Tibial artery (tissue), 4 donors: ENCODE data around the gene RASA3.
"Not testable (repeated sequence)": the region's sequence is repeated elsewhere in the genome, so short reads cannot be mapped to it uniquely, and the experiment has no call there.

Source experiments
- DNase-seq, 2 donors: peaks; one replicate each; pipeline ENCODE4 v3.0.0-alpha.2; 2019
- H3K27ac ChIP-seq, 2 donors: fragments of 200-600 bp; sonication (generic) in 1 of 2; 1 replicate in 1 of 2; 2 replicates in 1 of 2; pipeline ENCODE4 v1.5.1; 2018 to 2019; ENCODE audit warnings: mild to moderate bottlenecking in 1 of 2
- H3K27me3 ChIP-seq, 2 donors: fragments of 200-600 bp; sonication (generic) in 1 of 2; one replicate each; pipeline versions ENCODE4 v1.5.1 to v1.6.0; 2016 to 2019
- H3K36me3 ChIP-seq, 3 donors: fragments of 200-600 bp; sonication (generic) in 2 of 3; one replicate each; pipeline ENCODE4 v1.5.1; 2016 to 2019; ENCODE audit warnings: mild to moderate bottlenecking in 2 of 3
- H3K4me1 ChIP-seq, 4 donors: fragments of 200-600 bp; sonication (generic) in 2 of 4; 1 replicate in 3 of 4; 2 replicates in 1 of 4; pipeline ENCODE4 v1.5.1; 2016 to 2019
- H3K4me3 ChIP-seq, 2 donors: fragments of 200-600 bp; sonication (generic) in 1 of 2; 1 replicate in 1 of 2; 2 replicates in 1 of 2; pipeline ENCODE4 v1.5.1; 2018 to 2019; ENCODE audit warnings: mild to moderate bottlenecking in 2 of 2
- H3K9me3 ChIP-seq, 3 donors: fragments of 200-600 bp; sonication (generic) in 1 of 3; one replicate each; pipeline ENCODE4 v1.5.1; 2016 to 2019
- intact Hi-C: fragments of 100-400 bp; cut with DNase I; formaldehyde crosslinking; loops from one replicate; pipeline ENCODE4 v1.15.0; 2023; ENCODE audit warnings: low total_unique reads
- TF ChIP-seq, protein P1 (sequence below), 2 experiments: fragments of 200-600 bp in 1 of 2; fragments of 450-650 bp in 1 of 2; IDR thresholded peaks; one replicate each; pipeline ENCODE4 v1.5.1; 2017 to 2019; ENCODE audit warnings: antibody characterized with exemption in 2 of 2, mild to moderate bottlenecking in 1 of 2, moderate library complexity in 1 of 2

RASA3 gene

DNA sequence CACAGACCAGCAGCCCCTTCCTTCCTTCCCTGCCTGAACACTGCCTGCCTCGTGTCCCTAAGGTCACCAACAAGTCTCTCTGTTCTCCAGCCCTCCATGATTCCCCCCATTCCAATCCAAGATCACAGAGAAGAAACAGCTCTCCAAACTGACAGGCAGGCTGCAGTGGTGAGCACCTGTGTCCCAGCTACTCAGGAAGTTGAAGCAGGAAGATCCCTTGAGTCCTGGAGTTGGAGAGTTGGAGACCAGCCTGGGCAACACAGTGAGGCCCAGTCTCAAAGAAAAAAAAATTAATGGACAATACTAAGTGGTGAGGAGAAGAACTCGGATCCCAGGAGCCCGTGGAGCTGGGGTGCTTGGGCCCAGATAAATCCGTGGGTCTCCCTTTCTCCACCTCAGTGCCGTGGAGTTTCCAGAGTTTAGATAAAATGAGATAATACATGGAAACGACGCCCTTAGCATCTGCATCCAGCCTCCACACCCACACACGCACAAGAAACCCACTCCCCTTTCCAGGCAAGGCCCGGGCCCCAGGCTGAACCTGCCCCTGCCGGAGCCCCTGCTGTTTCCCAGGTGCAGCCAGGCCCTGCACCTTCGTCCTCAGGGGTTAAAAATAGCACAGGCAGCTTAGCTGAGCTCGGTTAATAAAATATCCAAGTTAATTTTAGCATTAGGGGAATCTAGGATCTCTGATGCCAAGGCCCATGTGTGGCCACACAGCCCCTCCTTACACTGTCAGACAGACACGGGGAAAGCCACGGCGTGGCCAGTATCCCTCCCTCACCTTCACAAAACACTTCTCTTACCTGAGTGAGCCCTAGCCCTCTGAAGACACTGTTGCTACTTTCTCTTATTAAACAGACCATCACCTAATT lies 4.7 kb downstream of the RASA3 start:
- intact Hi-C loops, result no loop called here
- Histone ChIP-seq H3K4me3 (peak overlapping the region in 1 of 2 donors; percentile 32), H3K27ac (peak overlapping the region; percentile 79 to 84), H3K36me3 (no peaks in the 10 kb centered on the region), H3K9me3 (no peaks in the 10 kb centered on the region), H3K27me3 (no peaks in the 10 kb centered on the region), H3K4me1 (peaks cover 0 to 45% (median 40%) of the 10 kb centered on the region in 4 donors)
- no peak for DNase-seq
- TF ChIP-seq, protein P1, sequence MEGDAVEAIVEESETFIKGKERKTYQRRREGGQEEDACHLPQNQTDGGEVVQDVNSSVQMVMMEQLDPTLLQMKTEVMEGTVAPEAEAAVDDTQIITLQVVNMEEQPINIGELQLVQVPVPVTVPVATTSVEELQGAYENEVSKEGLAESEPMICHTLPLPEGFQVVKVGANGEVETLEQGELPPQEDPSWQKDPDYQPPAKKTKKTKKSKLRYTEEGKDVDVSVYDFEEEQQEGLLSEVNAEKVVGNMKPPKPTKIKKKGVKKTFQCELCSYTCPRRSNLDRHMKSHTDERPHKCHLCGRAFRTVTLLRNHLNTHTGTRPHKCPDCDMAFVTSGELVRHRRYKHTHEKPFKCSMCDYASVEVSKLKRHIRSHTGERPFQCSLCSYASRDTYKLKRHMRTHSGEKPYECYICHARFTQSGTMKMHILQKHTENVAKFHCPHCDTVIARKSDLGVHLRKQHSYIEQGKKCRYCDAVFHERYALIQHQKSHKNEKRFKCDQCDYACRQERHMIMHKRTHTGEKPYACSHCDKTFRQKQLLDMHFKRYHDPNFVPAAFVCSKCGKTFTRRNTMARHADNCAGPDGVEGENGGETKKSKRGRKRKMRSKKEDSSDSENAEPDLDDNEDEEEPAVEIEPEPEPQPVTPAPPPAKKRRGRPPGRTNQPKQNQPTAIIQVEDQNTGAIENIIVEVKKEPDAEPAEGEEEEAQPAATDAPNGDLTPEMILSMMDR (IDR thresholded peaks at IDR 0.05), result no peak

DNA sequence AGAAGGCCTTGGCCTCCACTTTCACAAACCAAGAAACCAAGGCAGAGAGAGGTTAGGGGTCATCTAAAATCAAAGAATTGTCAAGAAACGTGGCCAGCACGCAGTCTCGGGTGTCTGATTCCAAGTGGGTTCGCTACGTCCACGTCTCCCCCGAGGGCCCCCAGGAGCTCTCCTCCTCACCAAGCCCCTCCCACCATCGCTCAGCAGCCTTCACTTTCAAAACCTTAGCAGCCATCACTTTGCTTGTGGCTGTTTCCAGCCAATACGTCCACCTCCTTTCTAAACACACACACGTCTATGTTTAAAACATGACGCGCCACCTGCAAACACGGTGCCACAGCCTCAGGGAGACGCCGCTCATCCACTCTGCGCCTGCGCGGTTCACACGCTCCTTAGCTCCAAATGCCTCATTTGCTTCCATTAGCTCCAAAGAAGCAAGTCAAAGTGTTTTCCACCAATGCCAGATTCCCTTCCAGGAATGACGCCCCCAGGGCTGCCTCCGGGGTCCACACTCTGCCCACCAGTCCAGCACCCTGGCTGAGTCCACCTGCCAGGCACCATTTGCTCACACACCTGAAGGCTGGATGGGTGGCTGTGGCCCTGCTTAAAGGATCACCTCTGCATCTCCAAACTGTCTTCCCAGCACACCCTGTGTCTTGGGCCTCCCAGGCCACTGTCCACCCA lies 5.5 kb downstream of the RASA3 start:
- TF ChIP-seq, protein P1 (IDR thresholded peaks at IDR 0.05), result no peak
- peaks cover 0 to 45% (median 42%) of the 10 kb centered on the region in 4 donors for H3K4me1 ChIP-seq
- H3K27ac ChIP-seq, result no peak overlapping the region

DNA sequence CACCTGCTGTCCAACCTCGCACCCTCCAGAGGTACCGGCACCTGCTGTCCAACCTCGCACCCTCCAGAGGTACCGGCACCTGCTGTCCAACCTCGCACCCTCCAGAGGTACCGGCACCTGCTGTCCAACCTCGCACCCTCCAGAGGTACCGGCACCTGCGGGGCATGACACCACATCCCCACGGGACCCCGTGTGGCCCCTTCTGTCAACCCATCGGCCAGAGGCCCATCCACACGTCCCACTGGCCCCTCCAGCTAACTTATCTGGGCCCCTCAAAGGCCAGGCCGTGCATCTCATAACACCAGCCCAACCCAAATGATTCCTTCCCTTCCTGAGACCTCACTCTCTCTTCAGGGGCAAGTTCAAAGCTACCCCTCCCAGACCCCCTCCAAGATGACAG lies 6.3 kb downstream of the RASA3 start:
- intact Hi-C loops, H3K36me3 ChIP-seq, H3K9me3 ChIP-seq, H3K27me3 ChIP-seq, H3K27ac ChIP-seq, DNase-seq, H3K4me3 ChIP-seq: not testable (repeated sequence)
- H3K4me1 ChIP-seq, result peaks cover 0 to 52% (median 39%) of the 10 kb centered on the region in 4 donors

More for the DNA sequence above, 5.5 kb downstream of the RASA3 start:
- DNase-seq, result no peak
- Histone ChIP-seq H3K4me3 (no peak overlapping the region), H3K27me3 (no peaks in the 10 kb centered on the region), H3K9me3 (no peaks in the 10 kb centered on the region), H3K36me3 (no peaks in the 10 kb centered on the region)
- intact Hi-C loops, result no loop called here

DNA sequence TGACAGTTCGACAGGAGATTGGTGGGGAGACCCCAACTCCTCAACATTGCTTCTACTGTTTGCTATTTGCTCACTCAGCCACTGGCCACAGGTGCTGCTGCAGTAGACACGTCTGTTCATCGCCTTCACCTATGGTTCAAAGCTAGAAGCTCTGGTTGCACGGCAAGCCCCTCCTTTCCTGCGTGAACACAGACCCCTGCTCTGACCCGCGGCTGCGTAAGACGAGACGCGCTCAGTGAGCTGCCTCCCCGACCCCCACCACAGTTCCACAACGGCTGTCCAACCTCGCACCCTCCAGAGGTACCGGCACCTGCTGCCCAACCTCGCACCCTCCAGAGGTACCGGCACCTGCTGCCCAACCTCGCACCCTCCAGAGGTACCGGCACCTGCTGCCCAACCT lies 6.8 kb downstream of the RASA3 start:
- intact Hi-C loops, result no loop called here
- no peak for DNase-seq
- H3K27me3 ChIP-seq, result no peaks in the 10 kb centered on the region
- H3K27ac ChIP-seq, result no peak overlapping the region
- TF ChIP-seq, protein P1 (IDR thresholded peaks at IDR 0.05), result no peak
- no peak overlapping the region for H3K4me3 ChIP-seq
- H3K9me3 ChIP-seq, result no peaks in the 10 kb centered on the region
- peaks cover 0 to 51% (median 37%) of the 10 kb centered on the region in 4 donors for H3K4me1 ChIP-seq
- H3K36me3 ChIP-seq, result no peaks in the 10 kb centered on the region

DNA sequence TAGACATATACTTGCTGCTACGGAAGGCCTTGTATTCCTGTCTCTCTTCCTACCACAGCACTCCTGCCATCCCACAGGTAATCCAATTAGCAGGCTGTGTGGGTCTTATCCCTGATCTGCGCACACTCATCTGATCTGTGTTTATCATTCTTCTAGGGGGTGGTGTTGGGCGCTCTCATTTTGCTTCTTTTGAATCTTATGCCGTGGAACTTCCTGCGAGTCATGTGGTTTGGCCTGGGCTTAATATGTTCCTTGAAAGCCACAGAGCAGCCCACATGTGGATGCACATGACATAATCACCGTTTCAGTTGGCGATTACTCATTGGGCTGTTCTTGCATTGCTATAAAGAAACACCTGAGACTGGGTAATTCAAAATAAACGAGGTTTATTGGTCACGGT lies 7.5 kb downstream of the RASA3 start:
- H3K36me3 ChIP-seq, result no peaks in the 10 kb centered on the region
- no peak overlapping the region for H3K27ac ChIP-seq
- TF ChIP-seq, protein P1 (IDR thresholded peaks at IDR 0.05), result no peak
- peaks cover 0 to 44% (median 30%) of the 10 kb centered on the region in 4 donors for H3K4me1 ChIP-seq
- H3K27me3 ChIP-seq, result no peaks in the 10 kb centered on the region
- no peaks in the 10 kb centered on the region for H3K9me3 ChIP-seq
- DNase-seq, result no peak
- intact Hi-C loops, result no loop called here
- no peak overlapping the region for H3K4me3 ChIP-seq

DNA sequence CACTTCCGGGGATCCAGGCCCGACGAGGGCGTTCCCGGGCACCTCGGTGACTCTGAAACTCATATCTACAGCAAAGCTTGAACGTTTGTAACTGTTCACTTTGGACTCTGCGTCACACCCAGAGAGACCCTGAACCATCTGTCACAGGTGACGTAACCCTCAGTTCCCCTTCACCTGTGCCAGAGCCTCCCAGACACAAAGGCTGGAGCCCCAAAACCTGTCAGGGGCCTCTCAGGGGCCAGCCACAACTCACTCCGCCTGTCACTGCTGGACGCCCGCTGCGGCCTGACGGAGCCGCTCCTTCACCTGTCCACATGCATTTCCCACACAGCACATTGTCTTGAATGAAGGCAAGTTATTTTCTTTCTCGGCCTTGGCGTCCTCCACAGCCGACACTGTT lies 8.0 kb downstream of the RASA3 start:
- DNase-seq, result no peak
- Histone ChIP-seq H3K4me3 (no peak overlapping the region), H3K4me1 (peaks cover 0 to 42% (median 25%) of the 10 kb centered on the region in 4 donors), H3K9me3 (no peaks in the 10 kb centered on the region), H3K27me3 (no peaks in the 10 kb centered on the region), H3K27ac (no peak overlapping the region), H3K36me3 (no peaks in the 10 kb centered on the region)
- TF ChIP-seq, protein P1 (IDR thresholded peaks at IDR 0.05), result no peak
- intact Hi-C loops, result no loop called here
